Neural cell (in vitro differentiated cells): Measurements from ENCODE around the gene TASL.

Experiments used
- CTCF ChIP-seq: fragments of 450-650 bp; IDR thresholded peaks from 2 replicates; pipeline ENCODE4 v1.5.1; 2014; ENCODE audit warnings: antibody characterized with exemption, mild to moderate bottlenecking, moderate library complexity; ENCODE audit not compliant: poor library complexity, severe bottlenecking
- EP300 ChIP-seq: fragments of 450-650 bp; conservative IDR thresholded peaks from 2 replicates; pipeline ENCODE4 v1.6.1; 2014; ENCODE audit warnings: antibody characterized with exemption, mild to moderate bottlenecking, moderate library complexity; ENCODE audit not compliant: poor library complexity, severe bottlenecking
- EZH2 ChIP-seq: fragments of 200-600, 300-800 bp; shearing (Covaris generic), sonication (generic); IDR thresholded peaks from 2 replicates; pipeline ENCODE4 v1.6.1; 2014; ENCODE audit warnings: antibody characterized with exemption, low read length, borderline replicate concordance, mild to moderate bottlenecking; ENCODE audit not compliant: insufficient read depth, poor library complexity, severe bottlenecking
- MXI1 ChIP-seq: fragments of 450-650 bp; conservative IDR thresholded peaks from 2 replicates; pipeline ENCODE4 v1.6.1; 2014; ENCODE audit warnings: antibody characterized with exemption, mild to moderate bottlenecking; ENCODE audit not compliant: poor library complexity, severe bottlenecking
- POLR2AphosphoS5 ChIP-seq: IDR thresholded peaks from 2 replicates; pipeline ENCODE4 v1.6.1; 2012
- RAD21 ChIP-seq: fragments of 450-650 bp; conservative IDR thresholded peaks from 2 replicates; pipeline ENCODE4 v1.6.1; 2014; ENCODE audit warnings: antibody characterized with exemption, mild to moderate bottlenecking, moderate library complexity
- REST ChIP-seq: IDR thresholded peaks from 2 replicates; pipeline ENCODE4 v1.6.1; 2012; ENCODE audit warnings: borderline replicate concordance
- SMC3 ChIP-seq: fragments of 450-650 bp; conservative IDR thresholded peaks from 2 replicates; pipeline ENCODE4 v1.6.1; 2014; ENCODE audit warnings: antibody characterized with exemption, mild to moderate bottlenecking, moderate library complexity; ENCODE audit not compliant: poor library complexity

GRCh38 chrX:30589146-30589888, 11.8 kb upstream of the TASL start:
- TF ChIP-seq CTCF (no peak), EP300 (no peak), RAD21 (no peak), REST (no peak), SMC3 (no peak), EZH2 (no peak), POLR2AphosphoS5 (no peak), MXI1 (no peak)
